HFF-Myc (cell line): ENCODE measurements around the gene HERPUD1.
"Not testable (repeated sequence)": the region's sequence is repeated elsewhere in the genome, so short reads cannot be mapped to it uniquely, and the experiment has no call there.

Experiments
- DNase-seq: peaks from one replicate; pipeline ENCODE4 v3.0.0-alpha.2; 2011; ENCODE audit warnings: low read depth; ENCODE audit errors: extremely low read depth
- H3K4me3 ChIP-seq: replicated peaks from 2 replicates; pipeline ENCODE4 v1.5.1; 2011; ENCODE audit warnings: low read depth, mild to moderate bottlenecking, control low read depth, low read length
- TF ChIP-seq, protein P1 (sequence below): IDR thresholded peaks from 2 replicates; pipeline ENCODE4 v1.5.1; 2012; ENCODE audit warnings: mild to moderate bottlenecking, low read depth, low read length, control low read depth; ENCODE audit errors: missing control alignments

The HERPUD1 gene

DNA sequence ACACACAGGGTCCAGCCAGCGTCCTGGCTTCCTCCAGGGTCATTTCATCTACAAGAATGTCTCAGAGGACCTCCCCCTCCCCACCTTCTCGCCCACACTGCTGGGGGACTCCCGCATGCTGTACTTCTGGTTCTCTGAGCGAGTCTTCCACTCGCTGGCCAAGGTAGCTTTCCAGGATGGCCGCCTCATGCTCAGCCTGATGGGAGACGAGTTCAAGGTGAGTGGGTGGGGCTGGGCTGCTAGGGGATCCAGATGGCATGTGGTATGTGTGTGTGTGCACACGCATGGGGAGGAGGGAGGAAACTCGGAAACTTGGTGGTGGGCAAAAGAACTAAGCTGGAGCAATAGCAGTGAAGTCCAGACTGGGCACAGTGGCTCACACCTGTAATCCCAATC lies 41.4 kb downstream of the HERPUD1 start:
- H3K4me3 ChIP-seq, result no peak overlapping the region
- TF ChIP-seq, protein P1, sequence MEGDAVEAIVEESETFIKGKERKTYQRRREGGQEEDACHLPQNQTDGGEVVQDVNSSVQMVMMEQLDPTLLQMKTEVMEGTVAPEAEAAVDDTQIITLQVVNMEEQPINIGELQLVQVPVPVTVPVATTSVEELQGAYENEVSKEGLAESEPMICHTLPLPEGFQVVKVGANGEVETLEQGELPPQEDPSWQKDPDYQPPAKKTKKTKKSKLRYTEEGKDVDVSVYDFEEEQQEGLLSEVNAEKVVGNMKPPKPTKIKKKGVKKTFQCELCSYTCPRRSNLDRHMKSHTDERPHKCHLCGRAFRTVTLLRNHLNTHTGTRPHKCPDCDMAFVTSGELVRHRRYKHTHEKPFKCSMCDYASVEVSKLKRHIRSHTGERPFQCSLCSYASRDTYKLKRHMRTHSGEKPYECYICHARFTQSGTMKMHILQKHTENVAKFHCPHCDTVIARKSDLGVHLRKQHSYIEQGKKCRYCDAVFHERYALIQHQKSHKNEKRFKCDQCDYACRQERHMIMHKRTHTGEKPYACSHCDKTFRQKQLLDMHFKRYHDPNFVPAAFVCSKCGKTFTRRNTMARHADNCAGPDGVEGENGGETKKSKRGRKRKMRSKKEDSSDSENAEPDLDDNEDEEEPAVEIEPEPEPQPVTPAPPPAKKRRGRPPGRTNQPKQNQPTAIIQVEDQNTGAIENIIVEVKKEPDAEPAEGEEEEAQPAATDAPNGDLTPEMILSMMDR, result no peak
- no peak for DNase-seq

DNA sequence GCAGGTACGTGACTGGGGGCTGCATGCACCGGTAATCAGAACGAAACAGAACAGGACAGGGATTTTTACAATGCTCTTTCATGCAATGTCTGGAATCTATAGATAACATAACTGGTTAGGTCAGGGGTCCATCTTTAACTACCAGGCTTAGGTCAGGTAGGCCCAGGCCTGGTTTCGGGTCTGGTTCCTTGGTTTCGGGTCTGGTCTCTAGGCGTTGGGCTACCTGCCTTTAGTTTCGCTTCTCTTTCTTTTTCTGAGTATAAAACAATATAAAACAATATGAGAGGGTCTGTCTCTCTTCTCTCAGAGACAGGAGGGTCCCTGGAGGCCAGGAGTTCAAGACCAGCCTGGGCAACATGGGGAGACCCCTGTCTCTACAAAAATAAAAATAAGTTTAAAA lies 42.0 kb downstream of the HERPUD1 start:
- not testable (repeated sequence) for DNase-seq, H3K4me3 ChIP-seq

DNA sequence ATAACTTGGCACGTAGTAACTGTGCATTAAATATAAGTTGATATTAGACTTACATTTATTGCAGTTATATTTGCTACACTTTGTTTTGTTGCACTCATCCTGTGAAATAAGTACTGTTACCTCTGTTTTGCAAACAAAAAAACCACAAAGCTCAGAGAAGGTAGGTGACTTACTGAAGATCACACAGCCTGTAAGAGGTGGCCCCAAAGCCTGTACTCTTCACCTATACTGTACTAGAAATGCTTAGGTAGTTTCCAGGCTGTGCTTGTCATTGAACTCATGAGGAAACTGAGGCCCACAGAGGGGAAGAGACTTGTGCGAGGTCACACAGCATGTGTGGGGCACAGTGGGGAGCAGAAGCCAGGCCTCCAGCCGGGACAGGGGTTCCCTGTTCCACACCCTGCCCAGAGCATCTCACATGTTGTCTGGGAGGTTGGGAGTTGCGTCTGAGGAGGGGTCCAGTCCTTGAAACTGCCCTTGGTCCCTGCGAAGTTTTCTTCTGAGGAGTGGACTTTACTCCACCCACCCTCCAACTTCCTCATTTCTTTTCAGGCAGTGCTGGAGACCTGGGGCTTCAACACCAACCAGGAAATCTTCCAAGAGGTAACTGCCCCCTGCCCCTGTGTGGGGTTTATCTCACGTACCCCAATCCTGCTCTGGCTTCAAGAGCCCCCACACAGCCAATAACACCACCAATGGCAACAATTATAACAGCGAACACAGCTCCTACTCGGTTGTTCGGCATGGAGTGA lies 42.8 kb downstream of the HERPUD1 start:
- no peak overlapping the region for H3K4me3 ChIP-seq
- no peak for DNase-seq
- TF ChIP-seq, protein P1, result no peak

DNA sequence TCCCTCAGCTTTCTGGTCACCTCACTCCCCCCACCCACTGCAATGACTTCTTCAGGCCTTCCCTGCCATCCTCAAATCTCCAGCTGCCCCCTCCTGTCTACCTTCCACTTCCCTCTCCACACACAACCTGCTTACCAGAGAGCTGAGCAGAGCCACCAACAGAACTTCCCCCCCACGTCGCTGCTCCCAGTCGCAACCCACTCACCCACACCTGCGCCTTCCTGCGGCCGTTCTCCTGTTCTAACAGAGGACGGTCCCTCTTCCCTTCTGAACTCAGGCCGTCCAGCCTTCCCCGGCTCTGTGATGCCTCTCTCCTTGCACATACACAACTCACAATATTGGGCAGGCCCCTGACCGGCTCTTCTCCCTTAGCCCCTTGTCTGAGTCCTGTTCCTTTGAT lies 43.8 kb downstream of the HERPUD1 start:
- no peak for DNase-seq
- TF ChIP-seq, protein P1, result no peak
- H3K4me3 ChIP-seq, result no peak overlapping the region

DNA sequence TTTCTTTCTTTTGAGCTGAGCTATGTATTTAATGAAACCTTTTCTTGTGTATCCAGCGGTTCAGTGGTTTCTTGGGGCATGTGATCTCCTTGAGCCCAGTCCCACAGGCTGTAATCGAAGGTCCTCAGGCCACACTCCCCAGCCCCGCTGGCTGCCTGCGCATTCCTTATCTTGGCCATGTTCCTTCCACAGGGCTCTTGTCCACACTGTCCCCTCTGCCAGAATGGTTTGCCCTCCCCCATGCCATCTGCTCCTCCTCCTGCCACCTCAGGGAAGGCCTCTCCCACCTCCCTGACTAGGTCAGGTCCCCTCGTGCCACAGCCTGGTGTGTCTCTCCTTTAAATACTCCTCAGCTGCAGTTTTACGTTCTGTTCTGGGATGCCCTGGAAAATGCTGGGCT lies 45.3 kb downstream of the HERPUD1 start:
- DNase-seq, result no peak
- TF ChIP-seq, protein P1, result no peak
- H3K4me3 ChIP-seq, result no peak overlapping the region

DNA sequence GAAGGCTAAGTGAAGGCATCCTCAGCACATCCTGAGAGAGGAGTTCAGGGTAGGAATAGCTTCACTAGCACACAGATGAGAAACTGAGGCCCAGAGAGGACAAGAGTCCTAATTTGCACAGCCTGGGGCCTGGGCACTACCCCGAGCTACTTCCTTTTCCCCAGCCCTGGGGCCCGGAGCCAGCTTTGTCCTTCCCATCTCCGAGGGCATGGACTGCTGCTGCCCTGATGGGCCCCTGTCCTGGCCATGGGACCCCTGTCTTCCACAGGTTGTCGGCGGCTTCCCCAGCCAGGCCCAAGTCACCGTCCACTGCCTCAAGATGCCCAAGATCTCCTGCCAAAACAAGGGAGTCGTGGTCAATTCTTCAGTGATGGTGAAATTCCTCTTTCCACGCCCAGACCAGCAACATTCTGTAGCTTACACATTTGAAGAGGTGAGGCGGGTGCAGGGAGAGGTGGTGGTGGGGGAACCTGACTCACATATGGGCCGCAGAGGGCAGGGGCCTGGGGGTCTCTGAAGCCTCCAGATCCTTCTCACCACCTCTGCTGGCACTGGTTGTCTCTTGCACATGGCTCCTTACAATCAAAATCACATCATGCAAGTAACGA lies 46.0 kb downstream of the HERPUD1 start:
- TF ChIP-seq, protein P1, result no peak
- DNase-seq, result no peak
- H3K4me3 ChIP-seq, result no peak overlapping the region

DNA sequence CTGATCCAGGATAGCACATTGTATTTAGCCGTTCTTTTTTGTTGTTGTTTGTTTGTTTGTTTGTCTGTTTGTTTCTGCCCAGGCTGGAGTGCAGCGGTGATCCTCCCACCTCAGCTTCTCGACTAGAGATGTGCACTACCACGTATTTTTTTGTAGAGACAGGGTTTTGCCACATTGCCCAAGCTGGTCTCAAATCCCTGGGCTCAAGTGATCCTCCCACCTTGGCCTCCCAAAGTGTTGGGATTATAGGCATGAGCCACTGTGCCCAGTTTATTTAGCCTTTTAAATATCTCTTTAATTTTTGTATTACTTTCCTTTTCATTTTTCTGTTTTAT lies 48.2 kb downstream of the HERPUD1 start:
- H3K4me3 ChIP-seq, result no peak overlapping the region
- TF ChIP-seq, protein P1, result no peak
- no peak for DNase-seq
